SU-DHL-6 (cell line): ENCODE data around the gene LAGE3.

ENCODE experiments used
- H2AFZ ChIP-seq: fragments of 200-600 bp; sonication (generic); 2 replicates; pipeline ENCODE4 v1.6.1; 2014; ENCODE audit warnings: low read depth, mild to moderate bottlenecking, moderate library complexity, mixed read lengths, antibody characterized with exemption, low read length; ENCODE audit not compliant: severe bottlenecking
- H3F3A ChIP-seq: fragments of 200-600 bp; shearing (Covaris generic); 2 replicates; pipeline ENCODE4 v1.6.0; 2016; ENCODE audit warnings: antibody characterized with exemption, mild to moderate bottlenecking; ENCODE audit not compliant: insufficient read depth
- H3K27ac ChIP-seq: fragments of 200-600 bp; sonication (generic); 2 replicates; pipeline ENCODE4 v1.5.1; 2016; ENCODE audit warnings: low read depth, mild to moderate bottlenecking, low read length, moderate library complexity, mixed read lengths
- H3K27me3 ChIP-seq: fragments of 200-600 bp; sonication (generic), shearing (Covaris generic); 2 replicates; pipeline ENCODE4 v1.6.0; 2014; ENCODE audit warnings: mild to moderate bottlenecking, low read length
- H3K36me3 ChIP-seq: fragments of 200-600 bp; sonication (generic); 2 replicates; pipeline ENCODE4 v1.6.1; 2014; ENCODE audit warnings: mild to moderate bottlenecking, low read length, mixed read lengths
- H3K4me2 ChIP-seq: fragments of 300-600, 200-600 bp; shearing (Covaris generic), sonication (generic); 2 replicates; pipeline ENCODE4 v1.6.0; 2014; ENCODE audit warnings: low read length, low read depth, mild to moderate bottlenecking; ENCODE audit not compliant: poor library complexity, severe bottlenecking
- H3K4me3 ChIP-seq: fragments of 200-600 bp; sonication (generic); 2 replicates; pipeline ENCODE4 v1.5.1; 2014; ENCODE audit warnings: antibody characterized with exemption, low read length, mild to moderate bottlenecking, mixed read lengths; ENCODE audit not compliant: insufficient read depth, poor library complexity, severe bottlenecking
- H3K79me2 ChIP-seq: fragments of 200-600 bp; sonication (generic); 2 replicates; pipeline ENCODE4 v1.6.1; 2014; ENCODE audit warnings: mild to moderate bottlenecking, low read length, moderate library complexity; ENCODE audit not compliant: insufficient read depth
- H3K9ac ChIP-seq: fragments of 200-600 bp; sonication (generic); 2 replicates; pipeline ENCODE4 v1.7.0; 2014; ENCODE audit warnings: mild to moderate bottlenecking, low read length
- H3K9me2 ChIP-seq: fragments of 200-600 bp; sonication (generic); replicated peaks from 2 replicates; pipeline ENCODE4 v1.6.1; 2014; ENCODE audit warnings: low read length; ENCODE audit not compliant: insufficient read depth
- H3K9me3 ChIP-seq: fragments of 200-600 bp; sonication (generic); 2 replicates; pipeline ENCODE4 v1.6.1; 2014; ENCODE audit warnings: low read length, mixed read lengths; ENCODE audit not compliant: insufficient read depth
- H4K20me1 ChIP-seq: fragments of 200-600 bp; sonication (generic); 2 replicates; pipeline ENCODE4 v1.6.1; 2014; ENCODE audit warnings: low read depth, mild to moderate bottlenecking, antibody characterized with exemption, low read length, moderate library complexity, mixed read lengths
- EZH2phosphoT487 ChIP-seq: fragments of 200-600 bp; sonication (generic), shearing (Covaris generic); conservative IDR thresholded peaks from 2 replicates; pipeline ENCODE4 v1.6.1; 2018; ENCODE audit warnings: mild to moderate bottlenecking, antibody characterized with exemption, low read length, moderate library complexity, mixed read lengths
- TF ChIP-seq, protein P1 (sequence below): fragments of 200-600 bp; sonication (generic); IDR thresholded peaks from one replicate; pipeline ENCODE4 v1.5.1; 2017; ENCODE audit warnings: antibody characterized with exemption, mild to moderate bottlenecking, low read length, moderate library complexity; ENCODE audit not compliant: insufficient read depth, poor library complexity, severe bottlenecking

Gene LAGE3

GRCh38 chrX:154449618-154450017 is 29.5 kb downstream of the LAGE3 start:
- no peak overlapping the region for H3K4me2 ChIP-seq
- H3K9ac ChIP-seq, result no peak overlapping the region
- H3K4me3 ChIP-seq, result no peak overlapping the region
- no peaks in the 10 kb centered on the region for H4K20me1 ChIP-seq
- no peaks in the 10 kb centered on the region for H3K9me3 ChIP-seq
- H3F3A ChIP-seq, result no peaks in the 10 kb centered on the region
- H3K27me3 ChIP-seq, result no peaks in the 10 kb centered on the region
- H3K9me2 ChIP-seq, result no peaks in the 10 kb centered on the region
- no peaks in the 10 kb centered on the region for H3K36me3 ChIP-seq
- no peak overlapping the region for H3K27ac ChIP-seq
- H3K79me2 ChIP-seq, result no peaks in the 10 kb centered on the region; the same call in 1 of the 2 replicates
- H2AFZ ChIP-seq, result no peak overlapping the region
- no peak for TF ChIP-seq EZH2phosphoT487
- TF ChIP-seq, protein P1, sequence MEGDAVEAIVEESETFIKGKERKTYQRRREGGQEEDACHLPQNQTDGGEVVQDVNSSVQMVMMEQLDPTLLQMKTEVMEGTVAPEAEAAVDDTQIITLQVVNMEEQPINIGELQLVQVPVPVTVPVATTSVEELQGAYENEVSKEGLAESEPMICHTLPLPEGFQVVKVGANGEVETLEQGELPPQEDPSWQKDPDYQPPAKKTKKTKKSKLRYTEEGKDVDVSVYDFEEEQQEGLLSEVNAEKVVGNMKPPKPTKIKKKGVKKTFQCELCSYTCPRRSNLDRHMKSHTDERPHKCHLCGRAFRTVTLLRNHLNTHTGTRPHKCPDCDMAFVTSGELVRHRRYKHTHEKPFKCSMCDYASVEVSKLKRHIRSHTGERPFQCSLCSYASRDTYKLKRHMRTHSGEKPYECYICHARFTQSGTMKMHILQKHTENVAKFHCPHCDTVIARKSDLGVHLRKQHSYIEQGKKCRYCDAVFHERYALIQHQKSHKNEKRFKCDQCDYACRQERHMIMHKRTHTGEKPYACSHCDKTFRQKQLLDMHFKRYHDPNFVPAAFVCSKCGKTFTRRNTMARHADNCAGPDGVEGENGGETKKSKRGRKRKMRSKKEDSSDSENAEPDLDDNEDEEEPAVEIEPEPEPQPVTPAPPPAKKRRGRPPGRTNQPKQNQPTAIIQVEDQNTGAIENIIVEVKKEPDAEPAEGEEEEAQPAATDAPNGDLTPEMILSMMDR, result no peak

DNA sequence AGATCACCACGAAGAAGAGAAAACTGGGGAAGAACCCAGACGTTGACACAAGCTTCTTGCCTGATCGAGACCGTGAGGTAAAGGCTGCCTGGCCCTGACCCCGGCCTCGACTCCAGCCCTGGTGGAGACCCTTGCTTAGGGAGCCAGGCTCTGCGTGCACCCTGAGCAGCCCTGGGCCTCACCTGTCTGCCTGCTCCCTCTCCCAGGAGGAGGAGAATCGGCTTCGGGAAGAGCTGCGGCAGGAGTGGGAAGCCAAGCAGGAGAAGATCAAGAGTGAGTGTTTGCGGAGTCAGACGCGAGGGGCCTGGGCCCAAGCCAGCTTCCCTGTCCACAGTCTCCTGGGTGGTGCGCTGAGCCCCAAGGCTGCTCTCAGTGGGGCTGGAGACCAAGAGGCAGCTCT is 30.6 kb downstream of the LAGE3 start:
- Histone ChIP-seq H3K9me2 (no peaks in the 10 kb centered on the region), H3K4me2 (no peak overlapping the region), H3K27ac (no peak overlapping the region), H3F3A (0 out of 2 replicates have a peak, but pooled peaks cover under 1% of the 10 kb centered on the region), H3K36me3 (no peaks in the 10 kb centered on the region), H2AFZ (no peak overlapping the region), H3K79me2 (no peaks in the 10 kb centered on the region; the same call in 1 of the 2 replicates), H3K9ac (no peak overlapping the region), H3K9me3 (no peaks in the 10 kb centered on the region), H3K4me3 (no peak overlapping the region), H4K20me1 (no peaks in the 10 kb centered on the region), H3K27me3 (no peaks in the 10 kb centered on the region)
- TF ChIP-seq EZH2phosphoT487, result no peak
- TF ChIP-seq, protein P1, result no peak

- Histone ChIP-seq H3F3A (0 out of 2 replicates have a peak, but pooled peaks cover 5% of the 10 kb centered on the region), H3K4me3 (no peak overlapping the region), H3K9me2 (no peaks in the 10 kb centered on the region), H2AFZ (no peak overlapping the region), H3K9me3 (no peaks in the 10 kb centered on the region), H3K79me2 (no peaks in the 10 kb centered on the region; the same call in 1 of the 2 replicates), H3K27me3 (no peaks in the 10 kb centered on the region), H3K36me3 (no peaks in the 10 kb centered on the region), H3K27ac (no peak overlapping the region), H4K20me1 (no peaks in the 10 kb centered on the region), H3K9ac (no peak overlapping the region), H3K4me2 (no peak overlapping the region)
- no peak for TF ChIP-seq EZH2phosphoT487
- TF ChIP-seq, protein P1, result no peak
Observed at GRCh38 chrX:154446430-154446829, 32.7 kb downstream of the LAGE3 start.
